Loucy (cell line): ENCODE data around the gene ADGRD1.

Experiments used
- CTCF ChIP-seq: fragments of 200-600 bp; sonication (generic); conservative IDR thresholded peaks from 2 replicates; pipeline ENCODE4 v1.5.1; 2014; ENCODE audit warnings: mild to moderate bottlenecking, antibody characterized with exemption, low read length
- EZH2phosphoT487 ChIP-seq: fragments of 200-600 bp; IDR thresholded peaks from 2 replicates; pipeline ENCODE4 v1.6.1; 2018; ENCODE audit warnings: antibody characterized with exemption, mild to moderate bottlenecking, moderate library complexity, borderline replicate concordance

DNA sequence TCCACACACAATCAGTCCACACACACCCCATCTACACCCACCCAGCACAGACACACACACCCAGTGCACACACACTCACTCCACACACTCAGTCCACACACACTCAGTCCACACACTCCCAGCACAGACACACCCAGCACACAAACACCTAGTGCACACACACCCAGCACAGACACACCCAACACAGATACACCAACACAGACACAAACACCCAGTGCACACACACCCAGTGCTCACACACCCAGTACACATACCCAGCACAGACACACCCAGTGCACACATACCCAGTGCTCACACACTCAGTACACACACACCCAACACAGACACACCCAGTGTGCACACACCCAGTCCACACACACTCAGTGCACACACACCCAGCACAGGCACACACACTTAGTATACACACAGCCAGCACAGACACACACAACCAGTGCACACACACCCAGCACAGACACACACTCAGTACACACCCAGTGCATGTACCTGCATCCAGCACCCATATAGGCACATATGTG is 63.8 kb downstream of the ADGRD1 start:
- TF ChIP-seq EZH2phosphoT487 = no peak
- no peak for TF ChIP-seq CTCF
